ENCODE data around the gene MACF1.

DNA sequence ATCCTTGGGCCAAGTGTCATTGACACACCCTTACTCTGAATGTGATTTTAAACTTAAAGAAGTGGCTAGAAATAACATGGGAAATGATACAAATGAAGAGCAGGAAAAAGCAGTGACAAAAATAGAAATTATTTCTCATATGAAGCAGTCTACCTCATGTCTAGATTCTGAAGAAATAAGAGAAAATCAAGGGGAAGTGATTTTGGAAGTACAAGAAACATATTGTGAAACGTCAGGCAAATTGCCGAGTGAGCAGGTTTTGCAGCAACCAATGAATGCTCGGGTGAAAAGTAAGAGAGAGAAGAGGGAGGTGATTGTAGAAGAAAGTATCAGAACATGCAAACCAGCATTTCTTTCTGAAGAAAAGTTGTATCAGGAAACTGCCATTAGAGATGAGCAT lies 130.7 kb downstream of the MACF1 start:
- no peak for TF ChIP-seq EZH2 (IDR thresholded peaks at IDR 0.05; ENCODE audit: borderline replicate concordance, insufficient read depth, low read depth, low read length, poor library complexity, severe bottlenecking)
- TF ChIP-seq, protein P1, sequence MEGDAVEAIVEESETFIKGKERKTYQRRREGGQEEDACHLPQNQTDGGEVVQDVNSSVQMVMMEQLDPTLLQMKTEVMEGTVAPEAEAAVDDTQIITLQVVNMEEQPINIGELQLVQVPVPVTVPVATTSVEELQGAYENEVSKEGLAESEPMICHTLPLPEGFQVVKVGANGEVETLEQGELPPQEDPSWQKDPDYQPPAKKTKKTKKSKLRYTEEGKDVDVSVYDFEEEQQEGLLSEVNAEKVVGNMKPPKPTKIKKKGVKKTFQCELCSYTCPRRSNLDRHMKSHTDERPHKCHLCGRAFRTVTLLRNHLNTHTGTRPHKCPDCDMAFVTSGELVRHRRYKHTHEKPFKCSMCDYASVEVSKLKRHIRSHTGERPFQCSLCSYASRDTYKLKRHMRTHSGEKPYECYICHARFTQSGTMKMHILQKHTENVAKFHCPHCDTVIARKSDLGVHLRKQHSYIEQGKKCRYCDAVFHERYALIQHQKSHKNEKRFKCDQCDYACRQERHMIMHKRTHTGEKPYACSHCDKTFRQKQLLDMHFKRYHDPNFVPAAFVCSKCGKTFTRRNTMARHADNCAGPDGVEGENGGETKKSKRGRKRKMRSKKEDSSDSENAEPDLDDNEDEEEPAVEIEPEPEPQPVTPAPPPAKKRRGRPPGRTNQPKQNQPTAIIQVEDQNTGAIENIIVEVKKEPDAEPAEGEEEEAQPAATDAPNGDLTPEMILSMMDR (IDR thresholded peaks at IDR 0.05): no peak
